Fibroblast of pulmonary artery (primary cell): ENCODE results near the gene RAPSN.

ENCODE experiments used
- DNase-seq: peaks from one replicate; pipeline ENCODE4 v3.0.0-alpha.2; 2010; ENCODE audit warnings: low read depth
- H3K4me3 ChIP-seq: replicated peaks from 2 replicates; pipeline ENCODE4 v1.5.1; 2011; ENCODE audit warnings: low read depth, mild to moderate bottlenecking, control low read depth, low read length, moderate library complexity
- CTCF ChIP-seq: IDR thresholded peaks from 2 replicates; pipeline ENCODE4 v1.5.1; 2011; ENCODE audit warnings: mild to moderate bottlenecking, control low read depth, low read length, inconsistent platforms; ENCODE audit errors: missing control alignments

Gene RAPSN

GRCh38 chr11:47403571-47403970 is 45.4 kb downstream of the RAPSN start:
- no peak for TF ChIP-seq CTCF
- no peak overlapping the region for H3K4me3 ChIP-seq
- no peak for DNase-seq

GRCh38 chr11:47403135-47403534 is 45.8 kb downstream of the RAPSN start:
- no peak for DNase-seq
- TF ChIP-seq CTCF: no peak
- no peak overlapping the region for H3K4me3 ChIP-seq

- TF ChIP-seq CTCF: no peak
- no peak for DNase-seq
- no peak overlapping the region for H3K4me3 ChIP-seq
Measured at GRCh38 chr11:47400768-47401279, 48.1 kb downstream of the RAPSN start.

GRCh38 chr11:47399860-47400767 is 48.8 kb downstream of the RAPSN start:
- DNase-seq: no peak
- H3K4me3 ChIP-seq: peak overlapping the region; percentile 52
- TF ChIP-seq CTCF: no peak

GRCh38 chr11:47398551-47398950 is 50.4 kb downstream of the RAPSN start:
- no peak for DNase-seq
- no peak for TF ChIP-seq CTCF
- H3K4me3 ChIP-seq: no peak overlapping the region

- no peak overlapping the region for H3K4me3 ChIP-seq
- no peak for TF ChIP-seq CTCF
- no peak for DNase-seq
Measured at GRCh38 chr11:47398011-47398410, 50.9 kb downstream of the RAPSN start.

GRCh38 chr11:47396049-47396320 is 53.0 kb downstream of the RAPSN start:
- TF ChIP-seq CTCF: no peak
- no peak overlapping the region for H3K4me3 ChIP-seq
- DNase-seq: no peak
